SKM-1 treated with dmso at 0.1 percent for 144 hours (cell line): ENCODE data around the gene LGALS8.
"Not testable (repeated sequence)": the region's sequence is repeated elsewhere in the genome, so short reads cannot be mapped to it uniquely, and the experiment has no call there.

Source experiments
- DNase-seq: peaks from one replicate; lab custom pipeline; 2025; ENCODE audit not compliant: unreplicated experiment; lab: John Stamatoyannopoulos, UW

The LGALS8 gene

GRCh38 chr1:236536540-236536939, 12.8 kb downstream of the LGALS8 start:
- DNase-seq, result no peak

DNA sequence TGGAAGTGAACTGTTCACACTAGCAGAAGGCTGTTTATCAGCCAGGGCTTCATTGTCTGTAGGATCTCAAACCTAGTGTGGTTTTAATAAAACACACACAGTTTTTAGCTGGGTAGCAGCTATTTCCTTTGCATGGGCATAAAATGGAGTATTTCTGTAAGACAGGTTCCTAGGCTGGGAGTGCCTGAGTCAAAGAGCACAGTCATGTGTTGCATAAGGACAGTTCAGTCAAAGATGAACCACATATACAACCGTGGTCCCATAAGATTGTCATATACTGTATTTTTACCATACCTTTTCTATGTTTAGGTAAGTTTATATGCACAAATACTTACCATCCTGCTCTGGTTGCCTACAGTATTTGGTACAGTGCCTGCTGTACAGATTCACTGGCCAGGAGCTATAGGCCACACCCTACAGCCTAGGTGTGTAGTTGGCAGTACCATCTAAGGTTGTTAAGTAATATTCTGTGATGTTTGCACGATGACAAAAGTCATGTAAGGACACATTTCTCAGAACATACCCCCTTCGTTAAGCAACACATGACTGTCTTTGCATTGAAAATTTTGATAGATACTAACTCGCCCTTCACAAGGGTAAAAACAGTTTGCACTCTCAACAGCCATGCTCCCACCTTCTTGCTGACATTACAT, 17.2 kb downstream of the LGALS8 start:
- DNase-seq, result no peak

GRCh38 chr1:236541710-236542109, 17.9 kb downstream of the LGALS8 start:
- DNase-seq, result no peak

- DNase-seq, result no peak
Measured at GRCh38 chr1:236543065-236543669, 19.4 kb downstream of the LGALS8 start.

DNA sequence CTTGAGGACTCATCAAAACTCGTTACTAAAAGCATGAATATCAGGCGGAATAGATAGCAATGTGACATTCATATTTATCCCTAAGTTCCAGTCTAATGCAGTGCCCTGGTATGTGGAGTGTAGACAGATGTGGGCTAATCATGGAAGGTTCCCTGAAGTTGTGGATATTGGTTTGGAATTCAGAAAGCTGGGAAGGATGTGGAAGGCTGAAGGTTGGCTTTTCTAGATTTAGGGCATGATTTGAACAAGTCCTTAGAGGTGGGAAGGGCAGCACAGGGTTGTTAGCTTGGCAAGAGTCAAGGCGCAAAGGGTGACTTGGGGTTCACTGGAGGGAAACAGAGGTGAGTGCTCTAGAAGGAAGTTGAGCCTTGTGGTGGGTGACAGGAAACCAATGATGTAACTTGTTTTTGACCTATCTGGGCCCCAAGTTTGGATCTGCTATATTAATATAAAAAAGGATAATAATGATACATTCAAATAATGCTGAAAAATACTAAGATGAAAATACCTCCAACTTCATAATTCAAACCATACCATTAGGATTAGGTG, 21.9 kb downstream of the LGALS8 start:
- no peak for DNase-seq

DNA sequence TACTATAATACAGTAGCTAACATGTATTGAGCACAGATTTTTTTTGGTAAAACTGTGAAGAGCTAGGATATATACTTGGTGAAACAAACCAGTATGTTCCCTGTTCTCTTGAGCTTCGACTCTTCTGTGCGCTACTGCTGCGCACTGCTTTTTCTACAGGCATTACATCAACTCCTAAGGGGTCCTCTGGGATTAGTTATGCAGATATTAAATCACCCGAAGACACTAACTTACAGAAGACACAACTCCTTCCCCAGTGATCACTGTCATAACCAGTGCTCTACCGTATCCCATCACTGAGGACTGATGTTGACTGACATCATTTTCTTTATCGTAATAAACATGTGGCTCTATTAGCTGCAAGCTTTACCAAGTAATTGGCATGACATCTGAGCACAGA, 24.7 kb downstream of the LGALS8 start:
- DNase-seq, result no peak

- DNase-seq, result no peak
Measured at GRCh38 chr1:236550961-236551851, 27.4 kb downstream of the LGALS8 start.

GRCh38 chr1:236552096-236552495, 28.3 kb downstream of the LGALS8 start:
- DNase-seq, result no peak

DNA sequence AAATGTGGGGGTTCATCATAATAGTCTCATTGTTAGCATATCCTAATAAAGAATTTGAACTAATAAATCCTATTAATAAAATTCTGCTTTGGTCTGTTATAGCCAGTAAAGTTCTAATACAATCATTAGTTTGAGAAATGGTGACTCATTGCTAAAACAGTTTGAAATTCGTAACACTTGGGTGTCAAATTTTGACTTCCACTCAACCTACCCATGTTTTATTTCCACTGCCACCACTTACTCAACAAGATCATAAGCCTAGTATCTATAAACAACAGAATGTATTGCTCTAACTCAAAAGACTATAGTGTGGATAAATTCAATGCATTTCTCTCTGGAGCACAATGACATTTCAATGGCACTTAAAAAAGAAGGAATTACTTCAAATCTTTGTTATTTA, 29.1 kb downstream of the LGALS8 start:
- DNase-seq, result no peak

- DNase-seq, result no peak
Measured at GRCh38 chr1:236553370-236553769, 29.6 kb downstream of the LGALS8 start.

GRCh38 chr1:236556606-236557005, 32.8 kb downstream of the LGALS8 start:
- DNase-seq, result no peak

DNA sequence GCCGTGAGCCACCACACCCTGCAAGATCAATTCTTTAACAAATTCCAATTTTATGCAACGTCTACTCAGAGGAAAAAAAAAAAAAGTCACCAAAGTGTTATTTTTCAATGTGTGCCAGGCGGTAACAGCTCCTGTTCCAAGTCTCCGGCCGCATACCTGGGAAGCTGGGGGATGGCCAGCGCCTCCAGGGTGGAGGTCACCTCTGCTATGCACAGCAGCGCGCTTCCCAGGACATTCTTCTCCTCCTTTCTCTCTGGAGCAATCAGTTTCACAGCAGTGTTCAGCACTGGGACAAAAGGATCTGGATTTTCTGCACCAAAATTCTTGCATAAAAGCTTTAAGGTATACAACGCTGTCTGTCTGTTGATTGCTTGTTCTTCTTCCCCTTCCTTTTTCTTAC, 34.3 kb downstream of the LGALS8 start:
- no peak for DNase-seq

DNA sequence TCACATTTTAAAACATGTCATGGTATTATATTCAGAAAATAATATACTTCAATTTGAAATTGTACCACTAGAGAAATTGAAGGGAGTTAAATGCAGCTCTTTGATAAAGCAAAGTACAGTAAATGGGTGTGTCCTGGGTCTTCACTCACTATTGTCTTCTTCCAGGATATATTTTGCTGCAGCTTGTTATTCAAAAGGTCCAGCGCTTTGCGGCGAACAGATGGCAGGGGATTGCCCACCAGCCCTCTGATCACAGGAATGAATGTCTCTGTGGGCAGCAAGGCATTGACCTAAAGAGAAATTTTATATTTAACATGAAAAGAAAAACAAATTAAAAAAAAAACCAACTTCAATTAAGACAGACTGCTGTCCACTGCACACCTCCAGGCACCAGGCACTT, 35.1 kb downstream of the LGALS8 start:
- no peak for DNase-seq

DNA sequence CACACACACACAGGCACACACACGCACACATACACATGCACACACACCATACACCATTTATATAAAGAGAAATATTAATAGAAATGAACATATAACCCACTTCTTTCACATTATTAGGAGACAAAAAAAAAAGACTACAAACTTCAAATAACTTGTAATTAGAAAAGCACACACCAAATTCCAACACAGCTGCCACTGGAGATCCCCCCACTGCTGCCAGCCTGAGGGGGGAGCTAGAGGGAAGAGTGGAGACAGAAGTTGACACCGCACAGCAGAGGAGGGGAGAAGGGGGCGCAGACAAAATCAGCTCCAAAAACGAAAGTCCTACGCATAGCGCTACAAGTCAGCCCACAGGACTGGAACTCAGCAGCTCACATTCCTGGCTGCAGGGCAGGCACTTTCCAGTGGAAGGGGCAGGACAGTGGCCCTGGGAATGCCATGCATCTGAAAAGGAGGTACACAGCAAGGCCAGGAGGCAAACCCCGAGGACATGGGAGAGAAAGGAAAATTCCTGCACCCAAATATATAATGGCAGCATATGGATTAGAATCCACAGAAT, 36.5 kb downstream of the LGALS8 start:
- no peak for DNase-seq

DNA sequence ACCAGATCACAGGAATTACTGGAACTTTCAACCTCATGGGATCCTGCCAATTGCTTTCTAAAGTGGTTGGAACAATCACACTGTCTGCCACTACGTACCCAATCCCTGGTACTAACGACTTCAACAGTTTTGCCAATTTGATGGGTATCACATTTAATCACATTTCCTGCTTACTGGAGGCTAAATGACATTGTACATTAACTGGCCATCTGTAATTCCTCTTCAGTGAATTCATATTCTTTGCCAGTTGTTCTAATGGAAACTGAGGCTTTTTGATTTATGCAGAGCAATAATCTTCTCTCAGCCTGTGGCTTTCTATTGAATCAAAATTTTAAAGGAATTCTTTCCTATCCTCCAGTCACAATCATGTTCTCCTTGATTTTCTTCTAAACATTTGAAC, 38.2 kb downstream of the LGALS8 start:
- DNase-seq, result no peak

GRCh38 chr1:236565530-236565929, 41.7 kb downstream of the LGALS8 start:
- no peak for DNase-seq

DNA sequence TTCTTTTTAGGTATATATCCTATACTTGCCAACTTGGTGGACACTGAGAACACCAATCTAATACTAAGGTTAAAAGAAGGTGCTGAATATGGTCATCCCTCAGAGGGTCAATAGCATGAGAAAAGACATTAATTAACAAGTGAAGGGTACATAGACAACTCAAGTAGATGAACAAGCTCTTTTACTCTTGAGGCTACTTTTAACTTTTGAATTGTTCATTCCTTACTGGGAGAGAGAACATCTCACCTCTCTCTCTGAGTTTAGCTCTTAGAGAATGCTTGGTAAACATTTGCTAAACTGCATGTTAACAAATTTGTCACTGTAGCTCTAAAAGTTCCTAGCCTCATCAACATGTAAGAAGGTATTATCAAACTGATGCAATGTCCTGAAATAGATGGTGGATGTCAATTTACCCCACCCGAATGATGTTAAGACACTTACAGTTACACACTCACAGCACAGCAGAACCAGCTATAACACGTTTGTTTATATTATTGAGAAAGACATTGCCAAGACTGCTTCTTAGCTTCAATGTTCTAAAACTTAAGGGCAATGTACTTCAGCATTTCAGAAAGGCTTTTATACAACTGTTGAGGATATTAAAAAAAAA, 44.6 kb downstream of the LGALS8 start:
- no peak for DNase-seq

DNA sequence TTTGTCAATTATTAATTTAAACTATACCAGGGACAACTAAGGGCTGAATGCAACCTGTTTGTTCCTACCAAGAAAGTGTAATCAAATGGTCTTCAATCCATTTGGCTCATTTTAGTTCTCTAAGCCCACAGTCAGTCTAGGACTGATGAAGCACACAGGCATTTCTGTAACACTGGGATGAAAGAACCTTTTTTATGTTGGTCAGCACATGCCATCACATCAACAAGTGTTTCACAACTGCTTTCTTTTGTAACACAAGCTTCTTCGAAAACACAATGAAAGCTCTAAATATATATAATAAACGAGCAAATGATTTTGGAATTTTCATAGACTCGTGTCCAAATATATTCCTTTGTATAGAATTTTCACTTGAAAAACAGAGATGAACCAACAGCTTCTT, 51.7 kb downstream of the LGALS8 start:
- DNase-seq, result no peak

- DNase-seq, result no peak
Measured at GRCh38 chr1:236576004-236576403, 52.2 kb downstream of the LGALS8 start.

DNA sequence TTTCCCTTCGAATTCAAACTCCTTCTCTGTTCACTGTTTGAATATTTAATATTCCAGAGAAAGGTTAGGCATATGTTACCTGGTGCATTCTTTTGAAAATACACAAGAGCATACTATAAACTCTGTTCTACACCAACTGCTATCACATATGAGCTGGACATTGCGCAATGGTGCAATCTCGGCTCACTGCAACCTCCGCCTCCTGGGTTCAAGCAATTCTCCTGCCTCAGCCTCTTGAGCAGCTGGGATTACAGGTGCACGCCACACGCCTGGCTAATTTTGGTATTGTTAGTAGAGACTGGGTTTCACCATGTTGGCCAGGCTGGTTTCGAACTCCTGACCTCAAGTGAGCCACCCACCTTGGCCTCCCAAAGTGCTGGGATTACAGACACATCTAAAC, 53.3 kb downstream of the LGALS8 start:
- not testable (repeated sequence) for DNase-seq

DNA sequence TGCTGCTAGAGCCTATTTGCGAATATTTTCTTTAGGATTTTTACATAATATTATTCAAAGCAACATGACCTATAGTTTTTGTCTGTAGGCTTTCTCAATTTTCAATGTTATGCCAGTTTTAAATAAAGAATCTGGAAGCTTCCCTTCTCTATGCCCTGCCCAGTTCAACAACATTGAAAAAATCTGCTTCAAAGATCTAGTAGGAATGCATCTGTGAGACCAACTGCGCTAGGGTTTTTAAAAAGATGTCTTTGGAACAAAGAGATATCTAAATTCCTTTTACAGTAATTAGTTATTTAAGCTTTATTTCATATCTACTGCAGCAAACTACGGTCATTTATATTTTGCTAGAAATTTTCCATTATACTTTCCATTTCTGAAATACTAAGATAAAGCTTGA, 54.9 kb downstream of the LGALS8 start:
- no peak for DNase-seq
